ENCODE data around the gene DBNDD1.
"Not testable (repeated sequence)": the region's sequence is repeated elsewhere in the genome, so short reads cannot be mapped to it uniquely, and the experiment has no call there.

Gene DBNDD1

DNA sequence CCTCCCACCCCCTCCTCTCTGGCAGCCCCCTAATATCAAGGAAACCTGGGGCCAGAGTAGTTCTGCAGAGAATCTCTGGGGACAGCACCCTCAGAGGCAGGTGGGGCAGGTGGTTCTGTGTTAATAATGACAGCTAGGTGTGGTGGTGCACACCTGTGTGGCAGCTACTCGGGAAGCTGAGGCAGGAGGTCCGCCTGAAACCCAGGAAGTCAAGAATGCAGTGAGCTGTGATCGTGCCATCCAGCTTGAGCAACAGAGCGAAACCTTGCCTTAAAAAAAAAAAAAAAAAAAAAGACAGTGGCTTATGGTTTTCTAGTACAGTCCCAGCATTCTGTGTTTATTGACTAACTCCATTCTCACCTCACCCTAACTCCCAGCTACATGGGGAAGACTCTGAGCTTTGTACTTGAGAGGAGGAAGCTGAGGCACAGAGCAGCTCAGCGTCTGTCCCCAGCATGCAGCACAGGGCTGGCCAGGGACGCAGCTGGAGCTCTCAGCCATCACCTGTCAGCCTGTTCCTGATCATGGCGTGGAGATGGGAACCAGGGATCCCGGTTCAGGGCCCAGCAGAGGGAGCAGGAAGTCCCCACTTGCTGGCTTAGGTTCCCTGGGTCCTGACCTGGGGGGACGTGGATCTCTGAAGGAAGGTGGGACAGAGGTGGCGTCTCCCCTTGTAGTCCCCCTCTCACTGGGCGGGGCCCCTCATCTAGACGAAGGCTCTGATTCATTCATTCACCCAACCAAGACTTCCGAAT lies 6.1 kb downstream of the DBNDD1 start:
- in situ Hi-C loops (cut with HindIII; ENCODE audit: low sequenced_read_pairs) = no loop called here

- in situ Hi-C loops (cut with HindIII; ENCODE audit: low sequenced_read_pairs) = no loop called here
Observed at GRCh38 chr16:90011908-90012501, 7.3 kb downstream of the DBNDD1 start.

DNA sequence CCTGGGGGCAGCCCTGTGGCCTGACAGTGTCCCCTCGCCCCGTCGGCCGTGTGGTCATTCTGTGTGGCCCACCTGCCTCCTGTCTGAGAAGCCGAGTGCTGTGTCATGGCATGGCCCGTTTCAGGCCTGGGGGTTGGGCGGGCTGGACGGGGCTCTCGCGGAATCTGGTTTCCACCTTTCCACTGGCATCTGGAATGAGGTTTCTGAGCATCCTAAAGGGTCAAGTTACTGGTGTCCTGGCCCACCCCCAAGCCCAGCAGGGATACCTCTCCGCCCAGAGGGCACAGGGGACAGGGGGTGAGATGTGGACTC lies 7.8 kb downstream of the DBNDD1 start:
- in situ Hi-C loops (cut with HindIII; ENCODE audit: low sequenced_read_pairs) = no loop called here

- in situ Hi-C loops (cut with HindIII; ENCODE audit: low sequenced_read_pairs) = no loop called here
Observed at GRCh38 chr16:90010676-90011507, 8.4 kb downstream of the DBNDD1 start.

DNA sequence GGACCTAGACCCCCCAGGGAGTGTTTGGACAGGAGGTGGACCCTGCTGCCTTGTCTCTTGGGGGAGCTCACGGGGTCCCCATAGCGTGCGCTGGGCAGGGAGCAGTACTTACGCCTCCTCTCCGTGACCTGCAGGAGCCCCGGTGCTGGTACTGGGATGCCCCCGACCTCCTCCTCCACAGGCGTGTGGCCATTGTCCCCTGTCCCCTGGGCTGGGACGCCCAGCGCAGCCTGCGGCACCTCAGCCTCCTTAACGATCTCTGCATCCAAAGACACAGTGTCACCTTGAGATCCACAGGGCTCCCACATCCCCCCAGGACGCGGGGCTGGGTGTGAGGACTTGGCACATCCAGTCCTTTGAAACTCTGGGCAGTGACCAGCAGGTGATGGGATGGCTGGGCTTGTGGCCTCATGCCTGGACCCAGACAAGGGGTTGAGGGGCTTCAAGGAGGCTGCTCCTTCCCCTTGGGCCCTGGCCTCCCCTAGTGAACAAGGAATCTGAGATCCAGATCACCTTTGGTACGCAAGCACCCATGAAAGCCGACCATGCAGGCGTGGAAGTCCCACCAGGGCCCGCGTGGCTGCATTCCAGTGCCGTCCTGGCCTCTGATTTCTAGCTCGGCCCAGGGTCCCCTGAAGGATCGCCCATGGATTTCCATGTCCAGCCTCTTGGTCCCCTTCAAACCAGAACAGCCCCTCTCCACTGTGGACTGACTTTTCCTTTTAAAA lies 9.9 kb downstream of the DBNDD1 start:
- in situ Hi-C loops (cut with HindIII; ENCODE audit: low sequenced_read_pairs) = no loop called here

- in situ Hi-C loops (cut with HindIII; ENCODE audit: low sequenced_read_pairs) = no loop called here
Observed at GRCh38 chr16:90008708-90009145, 10.5 kb downstream of the DBNDD1 start.

GRCh38 chr16:90007635-90008234 lies 11.5 kb downstream of the DBNDD1 start:
- in situ Hi-C loops (cut with HindIII; ENCODE audit: low sequenced_read_pairs) = not testable (repeated sequence)

DNA sequence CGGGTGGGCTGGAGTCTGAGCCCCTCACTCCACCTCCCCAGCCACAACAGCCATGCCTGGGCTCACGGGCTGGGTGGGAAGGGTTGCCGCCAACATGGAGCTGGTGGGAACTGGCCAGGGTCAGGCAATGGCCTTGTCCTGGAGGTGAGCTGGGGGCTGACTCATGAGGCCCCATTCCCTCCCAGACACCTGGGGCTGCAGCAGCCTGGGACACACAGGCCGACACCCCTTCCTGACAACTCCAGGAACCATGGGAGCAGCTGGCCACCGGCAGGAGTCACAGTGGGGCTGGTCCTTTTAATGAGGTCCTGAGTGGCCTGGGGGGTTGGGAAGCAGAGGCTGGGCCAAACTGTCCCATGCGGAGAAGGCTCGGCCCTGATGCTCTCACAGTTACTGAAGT lies 12.2 kb downstream of the DBNDD1 start:
- in situ Hi-C loops (cut with HindIII; ENCODE audit: low sequenced_read_pairs) = no loop called here

GRCh38 chr16:90005956-90006663 lies 13.1 kb downstream of the DBNDD1 start:
- in situ Hi-C loops (cut with HindIII; ENCODE audit: low sequenced_read_pairs) = no loop called here

DNA sequence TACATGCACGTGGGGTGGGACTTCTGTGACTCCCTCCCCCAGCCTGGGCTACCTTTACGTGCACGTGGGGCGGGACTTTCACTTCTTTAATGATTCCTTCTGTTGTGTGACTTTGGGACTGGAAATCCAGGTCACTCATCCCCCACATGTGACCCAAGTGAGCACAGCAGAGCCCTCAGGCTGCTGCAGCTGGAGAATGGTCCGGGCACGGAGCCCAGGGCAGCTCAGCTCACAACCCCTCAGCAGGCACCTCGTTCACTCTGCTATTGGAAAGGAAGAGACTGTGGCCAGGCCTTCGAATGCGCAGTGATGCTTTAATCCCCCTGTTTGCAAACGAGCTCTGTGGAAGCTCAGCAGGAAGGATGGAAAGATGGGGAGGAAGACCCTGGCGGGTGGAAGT lies 14.7 kb downstream of the DBNDD1 start:
- in situ Hi-C loops (cut with HindIII; ENCODE audit: low sequenced_read_pairs) = no loop called here

- in situ Hi-C loops (cut with HindIII; ENCODE audit: low sequenced_read_pairs) = no loop called here
Observed at GRCh38 chr16:90002759-90003158, 16.5 kb downstream of the DBNDD1 start.

GRCh38 chr16:90001761-90002503 lies 17.3 kb downstream of the DBNDD1 start:
- in situ Hi-C loops (cut with HindIII; ENCODE audit: low sequenced_read_pairs) = no loop called here

GRCh38 chr16:90000733-90001427 lies 18.4 kb downstream of the DBNDD1 start:
- in situ Hi-C loops (cut with HindIII; ENCODE audit: low sequenced_read_pairs) = no loop called here

GRCh38 chr16:89999831-90000574 lies 19.3 kb downstream of the DBNDD1 start:
- in situ Hi-C loops (cut with HindIII; ENCODE audit: low sequenced_read_pairs) = no loop called here

DNA sequence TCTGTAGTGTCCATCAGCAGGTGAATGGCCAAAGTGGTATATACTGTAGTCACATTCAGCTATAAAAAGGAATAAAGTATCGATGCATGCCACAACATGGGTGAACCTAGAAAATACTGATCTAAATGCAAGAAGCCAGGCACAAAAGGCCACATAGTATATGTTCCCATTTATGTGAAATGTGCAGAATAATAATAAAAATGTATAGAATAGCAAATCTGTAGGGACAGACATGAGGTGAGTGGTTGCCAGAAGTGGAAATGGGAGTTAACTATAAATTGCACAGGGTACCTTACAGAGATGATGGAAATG lies 23.1 kb downstream of the DBNDD1 start:
- in situ Hi-C loops (cut with HindIII; ENCODE audit: low sequenced_read_pairs) = no loop called here

DNA sequence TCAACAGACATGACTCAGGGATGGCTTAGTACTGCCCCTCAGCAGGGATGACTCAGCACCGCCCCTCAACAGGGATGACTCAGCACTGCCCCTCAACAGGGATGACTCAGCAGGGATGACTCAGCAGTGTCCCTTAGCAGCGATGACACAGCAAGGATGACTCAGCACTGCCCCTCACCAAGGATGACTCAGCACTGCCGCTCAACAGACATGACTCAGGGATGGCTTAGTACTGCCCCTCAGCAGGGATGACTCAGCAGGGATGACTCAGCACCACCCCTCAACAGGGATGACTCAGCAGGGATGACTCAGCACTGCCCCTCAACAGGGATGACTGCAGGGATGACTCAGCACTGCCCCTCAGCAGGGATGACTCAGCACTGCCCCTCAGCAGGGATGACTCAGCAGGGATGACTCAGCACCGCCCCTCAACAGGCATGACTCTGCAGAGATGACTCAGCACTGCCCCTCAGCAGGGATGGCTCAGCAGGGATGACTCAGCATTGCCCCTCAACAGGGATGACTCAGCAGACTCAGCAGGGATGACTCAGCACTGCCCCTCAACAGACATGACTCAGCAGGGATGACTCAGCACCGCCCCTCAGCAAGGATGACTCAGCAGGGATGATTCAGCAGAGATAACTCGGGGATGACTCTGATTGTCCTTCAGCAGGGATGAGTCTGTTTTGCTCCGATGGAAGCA lies 23.6 kb downstream of the DBNDD1 start:
- in situ Hi-C loops (cut with HindIII; ENCODE audit: low sequenced_read_pairs) = not testable (repeated sequence)

DNA sequence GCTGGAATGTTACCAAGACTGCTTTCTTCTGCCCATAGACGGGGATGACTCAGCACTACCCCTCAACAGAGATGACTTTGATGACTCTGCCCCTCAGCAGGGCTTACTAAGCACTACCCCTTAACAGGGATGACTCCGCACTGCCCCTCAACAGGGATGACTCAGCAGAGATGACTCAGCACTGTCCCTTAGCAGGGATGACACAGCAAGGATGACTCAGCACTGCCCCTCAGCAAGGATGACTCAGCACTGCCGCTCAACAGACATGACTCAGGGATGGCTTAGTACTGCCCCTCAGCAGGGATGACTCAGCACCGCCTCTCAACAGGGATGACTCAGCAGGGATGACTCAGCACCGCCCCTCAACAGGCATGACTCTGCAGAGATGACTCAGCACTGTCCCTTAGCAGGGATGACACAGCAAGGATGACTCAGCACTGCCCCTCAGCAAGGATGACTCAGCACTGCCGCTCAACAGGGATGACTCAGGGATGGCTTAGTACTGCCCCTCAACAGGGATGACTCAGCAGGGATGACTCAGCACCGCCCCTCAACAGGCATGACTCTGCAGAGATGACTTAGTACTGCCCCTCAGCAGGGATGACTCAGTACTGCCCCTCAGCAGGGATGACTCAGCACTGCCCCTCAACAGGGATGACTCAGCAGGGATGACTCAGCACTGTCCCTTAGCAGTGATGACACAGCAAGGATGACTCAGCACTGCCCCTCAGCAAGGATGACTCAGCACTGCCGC lies 24.4 kb downstream of the DBNDD1 start:
- in situ Hi-C loops (cut with HindIII; ENCODE audit: low sequenced_read_pairs) = not testable (repeated sequence)

Data from endothelial cell of hepatic sinusoid (primary cell).